ENCODE data around the gene CCND1.

GRCh38 chr11:69595805-69596665, 44.9 kb upstream of the CCND1 start:
- TF ChIP-seq, protein P1, sequence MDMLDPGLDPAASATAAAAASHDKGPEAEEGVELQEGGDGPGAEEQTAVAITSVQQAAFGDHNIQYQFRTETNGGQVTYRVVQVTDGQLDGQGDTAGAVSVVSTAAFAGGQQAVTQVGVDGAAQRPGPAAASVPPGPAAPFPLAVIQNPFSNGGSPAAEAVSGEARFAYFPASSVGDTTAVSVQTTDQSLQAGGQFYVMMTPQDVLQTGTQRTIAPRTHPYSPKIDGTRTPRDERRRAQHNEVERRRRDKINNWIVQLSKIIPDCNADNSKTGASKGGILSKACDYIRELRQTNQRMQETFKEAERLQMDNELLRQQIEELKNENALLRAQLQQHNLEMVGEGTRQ (IDR thresholded peaks at IDR 0.05; ENCODE audit: borderline replicate concordance, low read depth, low read length): no peak
- no peak for TF ChIP-seq ATF7 (IDR thresholded peaks at IDR 0.05; ENCODE audit: low read depth)
- TF ChIP-seq EGR1 (IDR thresholded peaks at IDR 0.05; ENCODE audit: borderline replicate concordance in 1 of 2, low read depth in 2 of 2, low read length in 2 of 2): no peak
- TF ChIP-seq POLR2A (IDR thresholded peaks at IDR 0.05; ENCODE audit: low read depth, low read length): no peak
- TF ChIP-seq MYC (IDR thresholded peaks at IDR 0.05; ENCODE audit: insufficient read depth, insufficient read length, insufficient replicate concordance, low read length, severe bottlenecking): no peak
- no peak for TF ChIP-seq POLR2AphosphoS5 (IDR thresholded peaks at IDR 0.05; ENCODE audit: low read length)
